Osteoblast (primary cell): ENCODE data around the gene TMEM209. TPM values are rescaled to one million over a fixed set of nuclear protein-coding genes. Genes with fewer than 3 reads are reported as not detected.
"Not testable (repeated sequence)": the region's sequence is repeated elsewhere in the genome, so short reads cannot be mapped to it uniquely, and the experiment has no call there.

ENCODE experiments used
- DNase-seq: peaks from one replicate; pipeline ENCODE4 v3.0.0; 2011; ENCODE audit warnings: low spot score, mixed read lengths; ENCODE audit not compliant: insufficient read length; ENCODE audit errors: missing footprints
- H2AFZ ChIP-seq: 2 replicates; pipeline ENCODE4 v1.6.0; 2011; ENCODE audit warnings: mild to moderate bottlenecking, low read length
- H3K27ac ChIP-seq: 2 replicates; pipeline ENCODE4 v1.5.1; 2011; ENCODE audit warnings: mild to moderate bottlenecking, low read depth, low read length, moderate library complexity
- H3K27me3 ChIP-seq: 2 replicates; pipeline ENCODE4 v1.6.0; 2012; ENCODE audit warnings: mild to moderate bottlenecking, control low read depth, inconsistent platforms, low read length, moderate library complexity; ENCODE audit not compliant: insufficient read depth
- H3K36me3 ChIP-seq: 2 replicates; pipeline ENCODE4 v1.5.1; 2011; ENCODE audit warnings: mild to moderate bottlenecking, low read length, control low read depth, moderate library complexity; ENCODE audit not compliant: insufficient read depth
- H3K4me1 ChIP-seq: 2 replicates; pipeline ENCODE4 v1.5.1; 2011; ENCODE audit warnings: mild to moderate bottlenecking, low read length, control low read depth, moderate library complexity; ENCODE audit not compliant: insufficient read depth
- H3K4me2 ChIP-seq: 2 replicates; pipeline ENCODE4 v1.6.0; 2011; ENCODE audit warnings: mild to moderate bottlenecking, low read length; ENCODE audit not compliant: insufficient read depth
- H3K4me3 ChIP-seq: fragments of 200-600 bp; sonication (generic); 3 replicates; pipeline ENCODE4 v1.5.1; 2012; ENCODE audit warnings: mild to moderate bottlenecking, low read length, inconsistent platforms; ENCODE audit not compliant: insufficient read depth
- H3K79me2 ChIP-seq: 2 replicates; pipeline ENCODE4 v1.6.0; 2012; ENCODE audit warnings: mild to moderate bottlenecking, low read length, control low read depth, inconsistent platforms; ENCODE audit not compliant: insufficient read depth
- H3K9me3 ChIP-seq: 2 replicates; pipeline ENCODE4 v1.5.1; 2011; ENCODE audit warnings: low read depth, low read length, control low read depth
- H4K20me1 ChIP-seq: 2 replicates; pipeline ENCODE4 v1.6.0; 2012; ENCODE audit warnings: mild to moderate bottlenecking, low read length, control low read depth; ENCODE audit not compliant: insufficient read depth
- total RNA-seq: library from RNA; depleted of rRNA; stranded (reverse); fragments of >200 nt; gene quantifications from 2 replicates; pipeline ENCODE4 v1.2.3, GENCODE V29; 2012
- TF ChIP-seq, protein P1 (sequence below): IDR thresholded peaks from 2 replicates; pipeline ENCODE4 v1.5.1; 2011; ENCODE audit warnings: mild to moderate bottlenecking, low read depth, low read length, moderate library complexity; ENCODE audit errors: extremely low read depth

Gene TMEM209
- total RNA-seq, 1 donor, result 19.9 TPM

DNA sequence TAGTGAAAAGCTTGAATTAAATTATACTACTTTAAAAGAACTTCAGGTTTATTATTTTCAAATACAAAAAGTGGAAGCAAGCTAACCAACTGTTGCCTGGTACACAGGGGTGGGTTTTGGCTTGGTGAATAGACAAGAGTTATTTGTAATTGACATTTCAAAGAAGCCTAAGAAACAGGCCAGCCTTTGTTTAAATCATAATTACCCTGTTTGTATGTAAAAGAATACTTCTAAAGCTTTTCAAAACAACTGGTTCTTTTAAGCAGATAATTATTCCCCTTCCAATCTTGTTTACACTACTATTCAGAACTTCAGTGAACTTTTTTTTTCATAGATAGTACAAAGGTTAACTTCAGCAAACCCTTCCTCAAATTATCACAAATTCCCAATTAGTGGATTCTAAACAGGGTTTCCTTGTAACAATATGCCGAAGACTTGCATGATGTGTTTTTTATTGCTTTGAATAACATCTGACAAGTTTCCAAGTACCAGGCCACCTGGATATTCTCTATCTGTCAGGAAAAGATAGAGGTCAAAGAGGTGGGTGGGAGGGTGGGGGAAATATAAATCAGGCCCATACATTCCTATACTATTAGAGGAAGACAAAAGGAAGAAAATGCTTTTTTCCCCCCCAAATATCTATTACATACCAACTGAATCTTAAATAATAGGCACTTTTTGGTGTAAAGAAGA lies 22.8 kb upstream of the TMEM209 start:
- H3K27me3 ChIP-seq, result no peaks in the 10 kb centered on the region
- DNase-seq, result no peak
- no peak overlapping the region for H3K4me3 ChIP-seq
- H3K9me3 ChIP-seq, result no peaks in the 10 kb centered on the region
- H3K27ac ChIP-seq, result no peak overlapping the region
- no peaks in the 10 kb centered on the region for H3K36me3 ChIP-seq
- no peak overlapping the region for H3K4me2 ChIP-seq
- TF ChIP-seq, protein P1, sequence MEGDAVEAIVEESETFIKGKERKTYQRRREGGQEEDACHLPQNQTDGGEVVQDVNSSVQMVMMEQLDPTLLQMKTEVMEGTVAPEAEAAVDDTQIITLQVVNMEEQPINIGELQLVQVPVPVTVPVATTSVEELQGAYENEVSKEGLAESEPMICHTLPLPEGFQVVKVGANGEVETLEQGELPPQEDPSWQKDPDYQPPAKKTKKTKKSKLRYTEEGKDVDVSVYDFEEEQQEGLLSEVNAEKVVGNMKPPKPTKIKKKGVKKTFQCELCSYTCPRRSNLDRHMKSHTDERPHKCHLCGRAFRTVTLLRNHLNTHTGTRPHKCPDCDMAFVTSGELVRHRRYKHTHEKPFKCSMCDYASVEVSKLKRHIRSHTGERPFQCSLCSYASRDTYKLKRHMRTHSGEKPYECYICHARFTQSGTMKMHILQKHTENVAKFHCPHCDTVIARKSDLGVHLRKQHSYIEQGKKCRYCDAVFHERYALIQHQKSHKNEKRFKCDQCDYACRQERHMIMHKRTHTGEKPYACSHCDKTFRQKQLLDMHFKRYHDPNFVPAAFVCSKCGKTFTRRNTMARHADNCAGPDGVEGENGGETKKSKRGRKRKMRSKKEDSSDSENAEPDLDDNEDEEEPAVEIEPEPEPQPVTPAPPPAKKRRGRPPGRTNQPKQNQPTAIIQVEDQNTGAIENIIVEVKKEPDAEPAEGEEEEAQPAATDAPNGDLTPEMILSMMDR, result no peak
- no peaks in the 10 kb centered on the region for H3K4me1 ChIP-seq
- no peaks in the 10 kb centered on the region for H3K79me2 ChIP-seq
- no peak overlapping the region for H2AFZ ChIP-seq
- H4K20me1 ChIP-seq, result no peaks in the 10 kb centered on the region

DNA sequence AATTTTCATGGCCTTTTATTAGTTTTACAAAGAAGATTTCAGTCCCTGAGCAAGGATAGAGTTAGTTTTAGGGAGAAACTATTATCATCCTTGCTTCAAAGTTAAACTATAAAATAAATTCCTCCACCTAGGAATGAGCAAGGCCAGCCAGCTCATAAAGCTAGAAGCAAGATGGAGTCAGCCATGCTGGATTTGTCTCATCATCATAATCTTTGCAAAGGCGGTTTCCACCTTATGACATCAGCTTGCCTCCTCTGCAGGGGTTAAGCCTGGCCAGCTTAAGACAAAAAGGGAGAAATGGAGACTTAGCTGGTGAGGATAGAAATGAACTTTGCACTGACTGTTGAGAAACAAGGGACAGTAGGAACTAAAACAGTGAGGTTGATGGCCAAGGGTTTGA lies 21.1 kb upstream of the TMEM209 start:
- Histone ChIP-seq H3K36me3 (no peaks in the 10 kb centered on the region), H3K4me3 (no peak overlapping the region)

DNA sequence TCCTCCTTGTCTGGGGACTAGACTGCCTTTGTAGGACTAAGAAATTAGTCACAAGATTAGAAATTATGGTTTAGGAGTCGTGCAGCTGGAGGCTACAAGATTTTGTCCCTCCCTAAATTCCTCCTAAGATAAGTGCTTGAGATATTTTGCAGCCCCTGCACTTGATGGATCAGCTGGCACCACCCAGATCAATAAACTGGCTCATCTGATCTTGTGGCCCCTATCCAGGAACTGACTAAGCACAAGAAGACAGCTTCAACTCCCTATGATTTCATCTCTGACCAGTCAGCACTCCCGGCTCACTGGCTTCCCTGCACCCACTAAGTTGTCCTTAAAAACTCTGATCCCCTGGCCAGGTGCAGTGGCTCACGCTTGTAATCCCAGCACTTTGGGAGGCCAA lies 19.7 kb upstream of the TMEM209 start:
- H3K79me2 ChIP-seq, H3K4me1 ChIP-seq, H3K4me3 ChIP-seq, DNase-seq, H3K27me3 ChIP-seq, H4K20me1 ChIP-seq, H3K9me3 ChIP-seq, H3K27ac ChIP-seq, H3K36me3 ChIP-seq, H3K4me2 ChIP-seq: not testable (repeated sequence)
- peak overlapping the region; percentile 51 for H2AFZ ChIP-seq

More for the DNA sequence above, 21.1 kb upstream of the TMEM209 start:
- no peak overlapping the region for H2AFZ ChIP-seq
- H3K79me2 ChIP-seq, result no peaks in the 10 kb centered on the region
- TF ChIP-seq, protein P1, result no peak
- H3K27me3 ChIP-seq, result no peaks in the 10 kb centered on the region
- peak; percentile 54 for DNase-seq
- H3K27ac ChIP-seq, result no peak overlapping the region
- no peaks in the 10 kb centered on the region for H4K20me1 ChIP-seq
- H3K4me1 ChIP-seq, result no peaks in the 10 kb centered on the region
- no peak overlapping the region for H3K4me2 ChIP-seq
- no peaks in the 10 kb centered on the region for H3K9me3 ChIP-seq

DNA sequence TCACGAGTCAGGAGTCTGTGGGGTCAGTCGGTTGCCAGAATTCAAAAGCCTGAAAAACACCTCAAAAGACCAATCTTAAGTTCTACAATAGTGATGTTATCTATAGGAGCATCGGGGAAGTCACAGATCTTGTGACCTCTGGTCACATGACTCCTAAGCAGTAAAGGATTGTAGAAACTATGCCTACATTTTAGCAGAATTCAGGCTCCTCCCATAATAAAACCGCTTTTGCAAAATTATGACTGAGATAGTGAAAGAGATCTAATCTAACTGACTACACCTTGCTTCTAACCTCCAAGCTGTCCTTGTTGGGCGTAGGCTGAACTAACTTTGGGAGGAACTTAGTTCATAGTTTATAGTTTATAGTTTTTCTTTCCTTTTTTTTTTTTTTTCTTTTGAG lies 19.0 kb upstream of the TMEM209 start:
- Histone ChIP-seq H3K79me2 (no peaks in the 10 kb centered on the region), H3K36me3 (no peaks in the 10 kb centered on the region), H4K20me1 (no peaks in the 10 kb centered on the region), H2AFZ (no peak overlapping the region), H3K27ac (no peak overlapping the region), H3K4me2 (no peak overlapping the region), H3K4me1 (no peaks in the 10 kb centered on the region), H3K27me3 (no peaks in the 10 kb centered on the region), H3K9me3 (no peaks in the 10 kb centered on the region), H3K4me3 (no peak overlapping the region)
- TF ChIP-seq, protein P1, result no peak
- DNase-seq, result no peak
